ENCODE results near the gene MEAK7.
A peak's percentile ranks its signal among the peaks of the same experiment; 100 is the strongest.

MEAK7 gene

GRCh38 chr16:84504420-84505248, at the start of gene MEAK7:
MEAK7 (minus strand) TSS chr16:84504659; CDS start chr16:84498086, 6,573 bp downstream.
- peak; percentile 98 for DNase-seq

DNA sequence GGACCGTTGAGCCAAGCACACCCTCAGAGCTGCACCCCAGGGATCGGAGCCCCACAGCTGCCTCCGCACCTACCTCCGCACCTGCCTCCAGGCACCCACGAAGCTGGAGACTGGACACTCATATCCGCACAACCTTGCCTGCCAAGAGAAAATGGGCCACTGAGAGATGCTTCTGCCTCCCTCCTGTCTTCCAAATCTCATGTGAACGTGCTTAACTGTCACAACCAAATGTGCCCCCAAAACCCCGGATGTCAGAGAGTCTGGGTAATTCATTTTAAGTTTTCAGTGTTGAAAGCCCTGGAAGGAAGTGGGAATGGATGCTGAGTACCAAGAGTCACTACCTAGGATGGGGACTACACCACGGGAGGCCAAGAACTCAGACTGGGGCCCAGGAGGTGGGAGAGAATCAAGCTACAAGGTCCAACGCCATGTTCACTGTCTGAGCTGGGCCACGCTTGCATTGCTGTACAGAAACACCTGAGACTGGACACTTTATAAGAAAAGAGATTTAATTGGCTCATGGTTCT, 49.5 kb upstream of the MEAK7 start:
- DNase-seq: peak; percentile 73

DNA sequence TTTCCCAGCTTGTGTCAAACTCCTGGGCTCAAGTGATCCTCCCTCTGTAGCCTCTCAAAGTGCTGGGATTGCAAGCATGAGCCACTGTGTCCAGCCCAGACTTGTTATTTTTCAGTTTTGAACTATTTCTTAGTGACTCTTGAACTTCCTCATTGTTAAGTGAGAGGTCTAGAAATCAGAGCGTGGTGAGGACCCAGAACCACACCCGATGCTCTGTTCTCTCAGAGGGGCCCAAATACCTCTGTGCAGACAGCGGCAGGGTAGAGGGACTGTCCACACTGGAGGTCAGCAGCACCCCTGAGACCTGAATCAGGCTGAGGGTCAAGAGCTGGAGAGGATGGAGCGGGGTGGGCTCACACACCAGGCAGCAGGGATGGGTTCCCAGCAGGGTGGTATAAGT, 47.7 kb upstream of the MEAK7 start:
- no peak for DNase-seq

DNA sequence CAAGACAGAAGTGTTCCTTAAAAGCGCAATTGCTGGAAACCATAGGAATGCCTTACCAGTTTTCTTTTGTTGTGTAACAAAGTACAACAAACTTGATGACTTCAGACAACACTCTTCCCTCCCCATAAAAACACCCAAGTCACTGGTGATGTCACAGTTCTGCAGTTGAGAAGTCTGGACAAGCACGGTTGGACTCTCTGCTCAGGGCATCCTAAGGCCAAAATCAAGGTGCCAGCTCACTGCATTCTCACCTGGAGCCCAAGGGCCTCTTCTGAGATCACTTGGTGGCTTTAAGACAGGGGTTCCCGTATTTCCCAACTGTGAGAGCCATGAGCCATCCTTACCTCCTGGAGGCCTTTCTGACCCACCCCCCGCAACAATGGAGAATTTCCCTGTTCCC, 45.6 kb upstream of the MEAK7 start:
- peak; percentile 20 for DNase-seq

- DNase-seq: peak; percentile 77
Measured at GRCh38 chr16:84548971-84549844, 44.7 kb upstream of the MEAK7 start.

- no peak for DNase-seq
Measured at GRCh38 chr16:84548508-84548907, 44.0 kb upstream of the MEAK7 start.

GRCh38 chr16:84547546-84548061, 43.1 kb upstream of the MEAK7 start:
- no peak for DNase-seq

DNA sequence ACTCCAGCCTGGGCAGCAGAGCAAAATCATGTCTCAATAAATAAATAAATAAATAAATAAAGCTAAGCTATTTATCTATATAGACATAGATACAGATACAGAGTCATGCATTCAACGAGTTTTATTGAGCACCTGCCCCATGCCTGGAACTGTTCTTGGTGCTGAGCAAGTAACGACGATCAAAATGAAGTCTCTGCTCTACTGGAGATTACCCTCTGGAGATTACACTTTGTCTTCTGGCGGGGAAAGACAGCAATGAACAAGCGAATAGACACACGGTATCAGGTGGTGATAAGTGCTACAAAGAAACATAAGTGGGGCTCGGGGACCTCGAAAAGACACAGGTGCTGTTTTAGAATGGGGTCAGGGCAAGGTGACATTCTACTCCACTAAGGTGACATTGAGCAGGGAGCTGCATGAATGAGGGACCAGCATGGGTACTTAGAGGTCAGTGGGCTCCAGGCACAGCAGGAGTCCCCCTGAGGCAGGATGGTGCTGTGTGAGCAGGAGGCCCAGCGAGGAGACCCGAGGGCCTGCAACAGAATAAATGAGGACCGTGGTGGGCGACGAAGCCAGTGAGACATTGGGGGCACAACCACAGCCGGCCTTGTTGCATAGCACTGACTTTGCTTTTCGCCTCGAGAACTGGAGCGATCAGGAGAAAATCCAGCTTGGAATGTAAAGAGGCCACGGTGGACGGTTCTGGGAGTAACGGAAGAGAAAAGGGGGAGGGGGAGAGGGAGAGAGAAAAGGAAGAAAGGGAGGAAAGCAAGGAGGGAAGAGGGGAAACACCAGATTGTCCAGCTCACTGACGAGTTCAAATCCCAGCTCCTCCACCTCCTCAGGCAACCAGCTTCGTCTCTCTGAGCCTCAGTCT, 42.4 kb upstream of the MEAK7 start:
- DNase-seq: no peak

- DNase-seq: no peak
Measured at GRCh38 chr16:84545114-84545737, 40.8 kb upstream of the MEAK7 start.

- no peak for DNase-seq
Measured at GRCh38 chr16:84544031-84544773, 39.7 kb upstream of the MEAK7 start.

- no peak for DNase-seq
Measured at GRCh38 chr16:84543253-84543652, 38.8 kb upstream of the MEAK7 start.

- DNase-seq: no peak
Measured at GRCh38 chr16:84541999-84542817, 37.7 kb upstream of the MEAK7 start.

DNA sequence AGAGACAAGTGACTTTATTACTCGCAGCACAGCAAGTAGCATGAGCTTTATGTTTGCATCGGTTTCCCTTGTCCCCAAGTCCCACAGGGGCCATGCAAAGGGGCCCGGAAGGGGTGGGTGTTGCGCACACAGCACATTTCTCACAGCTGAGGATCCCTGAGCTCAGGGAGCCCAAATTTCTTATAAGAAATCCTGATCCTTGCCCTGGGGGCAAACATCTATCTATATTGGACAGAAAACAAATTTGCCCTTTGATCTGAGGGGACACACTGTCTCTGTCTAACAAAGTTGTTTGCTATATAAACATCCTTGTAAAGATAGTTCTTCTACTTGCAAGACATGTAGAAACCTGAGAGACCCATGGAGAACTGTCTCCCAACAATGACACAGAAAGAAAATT, 35.7 kb upstream of the MEAK7 start:
- DNase-seq: no peak

DNA sequence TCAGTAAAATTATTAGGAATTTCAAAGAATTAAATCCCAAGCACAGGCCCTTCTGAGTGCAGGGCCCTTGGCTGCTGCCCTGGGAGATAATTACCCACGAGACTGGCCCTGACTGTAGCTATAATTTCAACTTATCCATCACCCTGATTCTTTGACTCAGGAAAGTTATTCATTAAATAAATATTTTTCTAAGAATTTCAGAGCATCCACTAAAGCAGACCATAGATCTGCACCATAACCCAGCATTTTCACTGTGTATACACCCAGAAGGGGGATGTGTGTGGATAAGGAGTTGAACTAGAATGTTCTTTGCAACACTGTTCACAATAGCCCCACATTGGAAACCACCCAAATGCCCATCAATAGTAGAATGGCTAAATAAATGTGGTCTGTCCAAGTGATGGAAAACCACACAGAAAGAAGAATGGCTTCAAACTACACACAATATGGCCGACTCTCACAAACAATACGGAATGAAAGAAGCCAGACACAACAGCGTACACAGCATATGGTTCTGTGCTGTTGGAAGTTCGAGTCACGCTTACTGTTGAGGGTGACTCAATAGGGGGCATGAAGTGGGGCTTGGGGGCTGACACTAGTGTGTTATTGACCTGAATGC, 33.9 kb upstream of the MEAK7 start:
- DNase-seq: no peak

GRCh38 chr16:84537491-84538151, 33.2 kb upstream of the MEAK7 start:
- no peak for DNase-seq

DNA sequence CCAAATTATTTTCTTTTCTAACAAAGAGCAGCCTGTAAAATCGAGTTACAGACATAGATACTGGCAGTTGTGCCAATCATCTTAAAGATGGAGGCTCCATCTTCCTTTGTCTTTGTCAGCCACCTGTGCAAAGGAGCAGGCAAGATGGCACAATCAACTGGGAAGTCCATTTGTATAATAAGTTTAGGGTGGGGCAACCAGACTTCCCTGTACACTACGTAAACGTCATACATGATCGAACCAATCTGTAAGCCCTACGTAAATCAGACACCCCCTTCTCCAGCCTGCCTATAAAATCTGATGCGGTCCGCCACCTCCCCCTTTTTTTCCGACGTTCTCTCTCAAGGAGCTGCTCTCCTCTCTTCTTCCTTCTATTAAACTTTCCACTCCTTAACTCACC, 31.4 kb upstream of the MEAK7 start:
- DNase-seq: no peak

DNA sequence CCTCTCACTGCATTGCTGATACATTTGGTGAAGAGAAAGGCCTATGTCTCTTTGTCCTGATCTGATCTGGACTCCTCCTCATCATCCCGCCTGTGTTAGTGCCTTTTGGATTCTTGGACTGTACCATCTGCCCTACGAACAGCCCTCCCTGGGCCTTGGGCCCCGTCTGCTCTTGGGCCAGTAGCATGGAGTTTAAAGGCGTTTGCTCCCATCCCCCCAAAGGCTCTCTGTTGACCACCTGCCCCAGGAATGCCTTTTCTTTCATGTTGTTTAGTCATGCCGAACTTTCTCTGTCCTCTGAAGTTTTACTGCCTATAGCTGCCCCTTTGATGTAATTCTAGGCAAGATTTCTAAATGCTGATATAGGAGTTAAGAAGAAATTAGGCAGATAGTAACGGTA, 30.9 kb upstream of the MEAK7 start:
- DNase-seq: no peak

DNA sequence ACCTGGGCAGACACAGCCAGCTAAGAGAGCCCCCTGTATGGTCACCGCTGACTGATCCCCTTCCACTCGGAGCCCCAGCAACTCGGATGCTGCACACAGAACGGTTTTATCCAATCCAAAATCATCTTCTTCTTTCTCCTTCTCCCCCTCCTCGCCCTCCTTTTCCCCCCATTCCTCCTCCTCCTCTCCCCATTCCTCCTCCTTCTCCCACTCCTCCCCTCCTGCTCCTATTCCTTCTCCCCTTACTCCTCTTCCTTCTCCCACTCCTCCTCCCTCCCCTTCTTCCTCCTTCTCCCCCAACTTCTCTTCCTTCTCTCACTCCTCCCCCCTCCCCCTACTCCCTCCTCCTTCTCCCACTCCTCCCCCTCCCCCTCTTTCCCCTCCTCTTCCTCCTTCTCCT, 30.4 kb upstream of the MEAK7 start:
- DNase-seq: no peak

DNA sequence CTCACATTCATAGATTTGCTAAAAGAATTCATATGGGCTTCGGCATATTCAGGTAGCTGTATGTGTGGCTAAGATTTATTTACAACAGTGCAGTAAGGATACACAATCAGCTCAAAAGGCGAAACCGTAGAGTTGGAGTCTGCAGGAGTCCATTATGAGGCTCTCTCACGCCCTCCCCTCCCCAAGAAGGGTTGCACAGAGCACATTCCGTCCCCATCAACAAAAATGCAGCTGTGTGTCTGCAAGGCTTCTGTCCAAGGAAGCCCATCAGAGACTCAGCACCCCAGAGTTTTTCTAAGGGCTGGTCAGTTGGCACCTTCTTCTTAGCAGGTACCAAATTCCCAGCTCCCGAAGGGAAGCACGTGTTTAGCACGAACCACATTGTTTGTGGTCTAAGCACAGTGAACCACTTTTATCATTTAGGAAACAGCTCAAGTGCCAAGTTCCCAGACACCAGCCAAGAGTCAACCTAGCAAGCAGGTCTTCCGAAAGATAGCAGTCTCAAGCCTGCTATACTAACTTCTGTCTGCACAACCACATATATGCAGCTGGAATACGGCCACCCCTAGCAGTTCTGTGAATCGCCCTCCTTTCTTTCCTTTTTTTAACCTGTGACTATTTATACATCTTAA, 28.5 kb upstream of the MEAK7 start:
- DNase-seq: no peak

All from CD4-positive, alpha-beta T cell treated with Interleukin-21 for 1 hour (primary cell).